H7 (cell line): ENCODE results near the gene C5orf63. TPM values are rescaled to one million over a fixed set of nuclear protein-coding genes. Genes with fewer than 3 reads are reported as not detected.
"Not testable (repeated sequence)": the region's sequence is repeated elsewhere in the genome, so short reads cannot be mapped to it uniquely, and the experiment has no call there.

Experiments
- DNase-seq: peaks from one replicate; pipeline ENCODE4 v3.0.0; 2012
- H3K27me3 ChIP-seq: 2 replicates; pipeline ENCODE4 v1.6.0; 2011; ENCODE audit warnings: mild to moderate bottlenecking, low read length; ENCODE audit not compliant: control insufficient read depth, insufficient read depth
- H3K36me3 ChIP-seq: replicated peaks from 2 replicates; pipeline ENCODE4 v1.5.1; 2011; ENCODE audit warnings: low read length; ENCODE audit not compliant: control insufficient read depth, insufficient read depth
- H3K4me3 ChIP-seq: 2 replicates; pipeline ENCODE4 v1.5.1; 2011; ENCODE audit warnings: low read depth, mild to moderate bottlenecking, control low read depth, low read length, moderate library complexity; ENCODE audit not compliant: insufficient read depth
- total RNA-seq: library from RNA; depleted of rRNA; stranded (reverse); fragments of >200 nt; shearing (Covaris generic); gene quantifications from 2 replicates; pipeline ENCODE4 v1.2.3, GENCODE V29; 2014

Gene C5orf63
- total RNA-seq, 1 experiment from 2014 or later, result 0.90 TPM

DNA sequence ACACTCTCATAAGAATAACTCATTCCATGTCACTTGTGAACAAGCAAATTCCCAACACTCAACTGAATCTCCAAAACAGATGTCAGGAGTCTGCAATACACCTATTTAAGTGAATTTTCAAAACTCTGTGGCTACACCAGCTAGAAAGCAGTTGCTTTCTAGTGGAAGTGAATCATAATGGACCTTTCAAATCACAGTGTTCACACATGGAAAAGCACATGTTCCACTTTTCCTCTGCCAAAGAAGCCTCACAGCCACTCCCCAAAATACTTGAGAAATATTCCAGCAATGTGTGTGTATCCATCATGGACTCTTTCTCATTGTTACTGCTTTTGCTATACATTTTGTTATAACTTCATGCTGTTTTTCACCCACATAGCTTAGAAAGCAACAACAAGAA lies 60.4 kb downstream of the C5orf63 start:
- Histone ChIP-seq H3K4me3 (no peak overlapping the region), H3K27me3 (no peaks in the 10 kb centered on the region), H3K36me3 (no peaks in the 10 kb centered on the region)
- DNase-seq, result no peak

DNA sequence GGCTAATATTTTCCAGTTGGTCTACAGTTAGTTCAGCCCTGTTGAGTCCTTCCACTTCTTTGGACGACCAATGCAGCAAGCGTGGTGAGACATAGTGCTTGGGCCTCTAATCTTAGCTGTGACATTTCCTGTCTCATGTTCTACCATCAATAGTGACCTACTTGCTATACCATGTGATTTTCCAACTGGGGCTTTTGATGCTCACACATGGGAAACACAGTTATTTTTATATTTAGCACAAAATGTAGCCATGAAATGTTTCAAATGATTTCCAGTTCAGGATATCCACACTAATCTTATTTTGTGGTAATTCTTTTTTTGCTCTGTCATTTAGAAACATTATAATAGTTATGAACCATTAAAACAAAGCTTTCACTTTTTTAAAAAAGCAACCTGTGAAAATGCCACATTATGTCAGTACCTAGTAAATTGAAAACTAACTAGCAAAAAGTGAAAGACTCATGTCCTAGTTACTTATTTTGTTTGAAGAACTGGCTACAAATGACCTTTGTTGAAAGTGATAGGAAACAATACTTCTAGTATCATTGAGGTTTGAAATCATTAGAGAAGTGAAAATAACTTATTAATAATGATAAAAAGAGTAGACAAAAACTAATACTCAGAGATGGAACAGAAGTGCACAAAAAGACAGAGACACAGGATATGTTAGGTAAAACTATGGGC lies 61.2 kb downstream of the C5orf63 start:
- H3K27me3 ChIP-seq, result no peaks in the 10 kb centered on the region
- no peak for DNase-seq
- H3K4me3 ChIP-seq, result no peak overlapping the region
- H3K36me3 ChIP-seq, result no peaks in the 10 kb centered on the region

DNA sequence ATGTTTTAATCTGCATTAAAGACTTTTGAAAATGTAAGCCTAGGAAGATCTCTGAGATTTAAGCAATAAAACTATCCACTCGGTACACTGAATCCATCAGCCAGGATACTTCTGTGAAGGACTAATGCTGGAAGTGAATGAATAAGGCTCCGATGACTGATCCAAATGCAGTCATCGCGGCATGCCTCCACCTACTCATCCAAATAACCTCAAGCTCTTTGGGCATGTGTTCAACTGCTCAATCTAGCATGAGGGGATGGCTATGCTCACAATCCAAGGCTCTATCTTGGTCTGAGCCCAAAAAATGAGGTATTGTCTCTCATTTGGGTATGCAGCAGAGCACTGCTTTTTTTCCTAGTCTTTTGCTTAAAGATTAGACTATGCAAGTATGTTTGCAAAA lies 62.1 kb downstream of the C5orf63 start:
- no peak for DNase-seq
- Histone ChIP-seq H3K27me3 (no peaks in the 10 kb centered on the region), H3K36me3 (no peaks in the 10 kb centered on the region), H3K4me3 (no peak overlapping the region)

DNA sequence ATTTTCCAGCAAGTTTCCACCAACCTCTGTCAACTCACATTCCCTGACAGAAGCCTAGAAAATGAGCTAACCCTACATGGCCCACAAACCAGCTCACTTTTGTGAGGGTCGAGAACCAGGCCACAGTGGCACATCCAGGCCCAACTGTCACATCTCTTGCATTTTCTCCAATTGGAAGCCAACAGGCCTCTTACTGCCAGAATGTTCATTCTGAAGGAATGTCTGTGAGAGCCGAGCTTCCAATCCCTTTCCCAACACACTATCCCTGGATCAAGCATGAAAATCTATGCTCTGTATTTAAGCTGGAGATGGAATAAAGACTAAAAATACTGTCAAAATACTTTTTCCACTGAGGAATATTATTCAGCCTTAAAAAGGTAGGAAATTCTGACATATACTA lies 62.9 kb downstream of the C5orf63 start:
- H3K27me3 ChIP-seq, result no peaks in the 10 kb centered on the region
- DNase-seq, result no peak
- no peak overlapping the region for H3K4me3 ChIP-seq
- no peaks in the 10 kb centered on the region for H3K36me3 ChIP-seq

DNA sequence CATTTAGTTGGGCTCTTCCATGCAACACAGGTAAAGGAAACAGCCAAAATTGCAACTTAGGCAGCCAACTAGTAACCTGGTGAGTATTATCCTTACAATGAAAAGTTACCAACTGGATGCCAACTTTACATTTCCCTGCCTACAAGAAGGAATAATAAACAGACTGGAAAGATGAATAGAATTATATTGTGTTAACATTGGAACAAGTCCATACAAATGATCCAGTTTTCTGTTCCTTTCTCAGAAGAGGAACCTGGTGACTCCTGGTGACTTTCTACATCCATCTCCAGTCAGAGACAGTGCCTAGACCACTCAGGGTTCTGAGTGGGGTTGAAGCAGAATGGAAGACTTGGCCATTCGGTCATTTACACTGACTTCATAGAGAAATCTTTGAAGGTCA lies 63.5 kb downstream of the C5orf63 start:
- no peaks in the 10 kb centered on the region for H3K27me3 ChIP-seq
- H3K4me3 ChIP-seq, result no peak overlapping the region
- no peaks in the 10 kb centered on the region for H3K36me3 ChIP-seq
- DNase-seq, result no peak

DNA sequence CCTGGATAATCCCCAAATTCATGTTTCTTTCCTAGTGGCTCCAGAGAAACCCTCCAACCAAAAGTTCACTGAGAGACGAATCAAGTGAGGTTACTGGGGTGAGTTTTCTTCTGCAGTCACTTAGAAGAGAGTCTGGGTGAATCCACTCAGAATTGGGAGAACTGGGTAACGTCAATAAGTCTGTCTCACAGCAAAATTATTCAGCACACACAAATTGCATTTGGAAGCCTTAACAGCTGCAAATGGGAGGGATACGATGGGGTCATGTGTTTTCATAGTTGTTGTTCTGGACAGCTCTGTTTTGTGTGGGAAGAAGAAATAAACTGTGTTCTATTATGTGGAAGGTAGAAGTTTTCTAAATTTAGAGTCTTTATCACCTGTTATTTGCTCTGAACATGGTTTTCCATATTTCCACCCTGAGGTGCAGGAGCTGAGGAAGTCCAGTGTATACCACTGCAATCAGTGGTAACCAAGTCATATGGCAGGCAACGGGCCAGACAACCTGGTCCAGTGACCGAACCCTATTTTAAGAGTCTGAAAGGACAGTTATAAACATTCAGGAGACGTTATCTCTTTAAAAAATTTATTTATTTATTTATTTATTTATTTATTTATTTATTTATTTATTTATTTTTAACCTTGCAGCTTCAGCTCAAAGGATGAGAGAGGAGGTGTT lies 64.9 kb downstream of the C5orf63 start:
- Histone ChIP-seq H3K27me3 (no peaks in the 10 kb centered on the region), H3K36me3 (no peaks in the 10 kb centered on the region), H3K4me3 (no peak overlapping the region)
- no peak for DNase-seq

DNA sequence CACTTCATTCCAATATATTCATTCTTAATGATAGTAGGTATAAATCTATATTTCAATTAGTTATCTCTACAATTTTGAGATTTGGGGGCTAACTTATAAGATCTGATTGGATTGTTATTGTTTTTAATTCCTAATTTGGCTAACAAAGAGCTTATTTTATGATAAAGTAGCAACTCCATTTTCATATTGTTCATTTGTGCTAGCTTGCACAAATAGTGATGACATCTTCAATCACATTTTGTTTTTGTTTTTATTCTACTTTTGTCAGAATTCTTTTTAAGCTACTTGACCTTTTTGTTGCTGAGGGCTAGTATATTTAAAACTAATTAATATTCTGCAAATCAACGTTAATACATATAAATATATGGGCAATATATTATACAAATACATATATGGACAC lies 65.8 kb downstream of the C5orf63 start:
- no peaks in the 10 kb centered on the region for H3K27me3 ChIP-seq

DNA sequence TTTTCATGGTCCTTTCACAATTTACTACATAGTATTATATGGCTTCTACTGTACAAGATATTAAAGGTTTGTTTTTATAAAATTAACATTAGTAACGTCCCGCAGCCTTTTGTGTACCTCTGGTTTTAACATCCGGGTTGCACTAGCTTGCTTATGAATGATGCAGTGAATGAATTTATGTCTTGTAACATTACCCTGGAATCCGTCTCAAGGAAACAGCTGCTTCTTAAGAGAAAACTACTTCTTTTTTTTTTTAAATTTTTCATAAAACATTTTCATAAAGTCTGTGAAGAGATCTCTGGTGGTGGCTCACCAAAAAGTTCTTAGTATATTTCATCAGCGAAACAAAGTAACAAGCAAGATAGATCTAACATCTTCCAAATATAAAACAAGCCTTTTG lies 66.6 kb downstream of the C5orf63 start:
- H3K36me3 ChIP-seq, result no peaks in the 10 kb centered on the region
- no peak for DNase-seq
- H3K27me3 ChIP-seq, result no peaks in the 10 kb centered on the region
- H3K4me3 ChIP-seq, result no peak overlapping the region

More for the DNA sequence above, 65.8 kb downstream of the C5orf63 start:
- Histone ChIP-seq H3K36me3 (no peaks in the 10 kb centered on the region), H3K4me3 (no peak overlapping the region)
- DNase-seq, result no peak

DNA sequence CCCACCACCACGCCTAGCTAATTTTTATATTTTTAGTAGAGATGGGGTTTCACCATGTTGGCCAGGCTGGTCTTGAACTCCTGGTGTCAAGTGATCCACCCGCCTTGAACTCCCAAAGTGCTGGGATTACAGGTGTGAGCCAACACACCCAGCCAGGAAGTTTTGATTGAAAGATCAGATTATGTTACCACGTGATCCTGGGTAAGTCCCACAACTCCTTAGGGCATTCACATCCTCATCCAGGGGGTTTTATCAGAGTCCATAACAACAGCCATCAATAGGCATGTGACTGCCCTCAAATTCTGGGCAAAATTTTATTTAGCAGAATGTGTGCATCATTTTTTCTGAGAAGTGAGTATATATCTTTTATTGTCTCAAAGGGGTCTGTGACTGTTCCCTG lies 68.0 kb downstream of the C5orf63 start:
- H3K27me3 ChIP-seq, H3K4me3 ChIP-seq, DNase-seq, H3K36me3 ChIP-seq: not testable (repeated sequence)

DNA sequence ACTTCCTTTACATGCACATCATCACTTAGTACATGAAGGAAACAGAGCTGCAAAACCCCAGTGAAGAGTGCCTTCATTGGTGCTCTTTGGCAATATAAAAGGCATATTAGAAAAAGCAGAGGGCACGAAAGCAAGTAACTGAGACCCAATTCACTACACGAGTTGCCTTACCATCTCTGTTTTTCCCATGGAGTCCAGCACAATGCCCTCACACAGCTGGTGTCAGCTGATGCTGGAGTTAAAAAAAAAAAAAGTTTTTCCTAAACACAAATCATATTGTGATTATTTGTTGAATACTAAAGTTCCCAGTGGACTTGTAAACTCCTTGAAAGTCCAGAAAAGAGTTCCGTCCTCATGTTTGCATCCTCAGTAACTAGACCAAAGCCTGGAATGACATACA lies 68.6 kb downstream of the C5orf63 start:
- Histone ChIP-seq H3K36me3 (no peaks in the 10 kb centered on the region), H3K4me3 (no peak overlapping the region), H3K27me3 (no peaks in the 10 kb centered on the region)
- DNase-seq, result no peak

DNA sequence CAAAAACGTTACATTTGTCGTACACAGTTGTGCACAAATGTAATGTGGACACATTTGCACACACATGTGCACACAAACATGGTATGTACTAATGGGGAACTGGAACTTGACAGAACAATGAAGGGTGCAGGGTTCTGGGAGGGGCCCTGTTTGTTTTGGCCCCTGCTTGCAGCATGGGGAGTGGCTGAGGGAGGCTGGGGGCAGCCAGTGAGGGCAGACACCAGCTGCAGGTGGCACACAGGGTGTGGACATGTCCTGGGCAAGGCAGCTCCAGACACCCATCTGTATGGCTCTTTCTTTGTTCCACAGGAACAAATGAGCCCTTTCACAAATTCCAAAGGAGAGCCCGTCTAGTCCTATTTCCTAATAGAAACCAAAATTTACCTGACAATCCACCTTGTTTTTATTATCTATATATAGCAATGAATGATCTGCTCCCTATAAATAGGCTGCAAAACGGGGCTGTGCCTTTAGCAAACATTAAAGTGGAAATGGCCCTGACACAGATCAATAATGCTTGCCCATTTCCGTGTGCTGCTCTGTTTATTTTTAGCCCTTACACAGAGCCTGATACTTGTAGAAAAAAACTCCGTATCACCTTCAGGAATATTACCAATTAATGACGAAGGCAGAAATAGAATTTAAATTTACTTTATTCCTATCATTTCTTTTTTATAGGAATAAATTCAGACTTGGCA lies 69.4 kb downstream of the C5orf63 start:
- Histone ChIP-seq H3K27me3 (no peaks in the 10 kb centered on the region), H3K36me3 (no peaks in the 10 kb centered on the region), H3K4me3 (no peak overlapping the region)
- no peak for DNase-seq

DNA sequence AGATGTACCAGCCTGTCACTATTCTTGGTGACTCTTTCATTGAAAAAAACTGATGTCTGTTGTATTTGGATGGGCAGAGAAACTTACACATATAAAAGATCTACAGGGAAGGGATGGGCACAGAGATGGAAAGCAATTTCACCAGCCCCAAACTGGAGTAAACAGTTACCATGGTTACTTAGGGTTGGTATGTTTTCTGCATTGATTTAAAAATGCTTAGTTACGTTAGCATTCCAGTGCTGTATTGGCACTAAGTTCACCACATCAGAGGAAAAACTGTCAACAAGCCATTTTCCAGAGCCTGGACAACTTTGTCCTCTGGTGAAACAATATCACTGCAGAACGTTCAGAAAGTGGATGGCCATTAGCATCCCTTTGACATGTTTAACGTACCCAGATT lies 70.9 kb downstream of the C5orf63 start:
- Histone ChIP-seq H3K27me3 (no peaks in the 10 kb centered on the region), H3K36me3 (no peaks in the 10 kb centered on the region), H3K4me3 (no peak overlapping the region)
- DNase-seq, result no peak

DNA sequence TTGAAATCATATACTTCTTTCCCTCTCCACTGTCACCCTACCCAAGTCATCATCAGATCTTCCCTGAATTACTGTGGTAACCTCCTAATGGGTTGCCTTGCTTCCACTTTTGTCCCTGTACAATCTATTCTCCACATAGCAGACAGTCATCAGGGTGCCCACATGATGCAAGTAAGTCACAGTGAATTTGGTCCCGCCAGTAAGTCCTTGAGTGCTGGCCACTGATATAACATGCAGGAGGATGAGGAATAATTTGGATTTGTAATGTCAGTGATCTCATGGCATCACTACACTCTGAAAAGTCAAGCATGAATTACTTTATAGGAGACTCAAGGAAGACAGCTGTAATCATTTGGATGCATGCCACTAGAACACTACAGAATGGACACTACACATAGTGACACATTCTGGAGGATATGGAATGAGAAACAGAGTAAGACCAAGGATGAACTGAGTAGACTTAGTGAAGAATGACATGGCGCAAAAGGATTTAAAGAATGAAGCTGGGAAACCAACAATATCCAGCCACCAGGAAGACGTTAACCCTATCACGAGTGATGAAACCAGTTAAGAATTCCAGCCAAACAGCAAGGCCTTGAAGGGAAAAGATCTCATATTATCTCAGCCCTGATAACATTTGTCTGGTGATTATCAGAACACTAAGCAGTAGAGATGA lies 71.5 kb downstream of the C5orf63 start:
- Histone ChIP-seq H3K27me3 (no peaks in the 10 kb centered on the region), H3K36me3 (no peaks in the 10 kb centered on the region), H3K4me3 (no peak overlapping the region)
- DNase-seq, result no peak
